GM11168 (cell line): ENCODE measurements around the gene ETF1.

Experiments used
- in situ Hi-C: fragments of 300-500 bp; cut with MboI; formaldehyde crosslinking; loops from one replicate; pipeline ENCODE4 v1.12.0; 2022; ENCODE audit warnings: low sequenced_read_pairs; ENCODE audit not compliant: unreplicated experiment

ETF1 gene

DNA sequence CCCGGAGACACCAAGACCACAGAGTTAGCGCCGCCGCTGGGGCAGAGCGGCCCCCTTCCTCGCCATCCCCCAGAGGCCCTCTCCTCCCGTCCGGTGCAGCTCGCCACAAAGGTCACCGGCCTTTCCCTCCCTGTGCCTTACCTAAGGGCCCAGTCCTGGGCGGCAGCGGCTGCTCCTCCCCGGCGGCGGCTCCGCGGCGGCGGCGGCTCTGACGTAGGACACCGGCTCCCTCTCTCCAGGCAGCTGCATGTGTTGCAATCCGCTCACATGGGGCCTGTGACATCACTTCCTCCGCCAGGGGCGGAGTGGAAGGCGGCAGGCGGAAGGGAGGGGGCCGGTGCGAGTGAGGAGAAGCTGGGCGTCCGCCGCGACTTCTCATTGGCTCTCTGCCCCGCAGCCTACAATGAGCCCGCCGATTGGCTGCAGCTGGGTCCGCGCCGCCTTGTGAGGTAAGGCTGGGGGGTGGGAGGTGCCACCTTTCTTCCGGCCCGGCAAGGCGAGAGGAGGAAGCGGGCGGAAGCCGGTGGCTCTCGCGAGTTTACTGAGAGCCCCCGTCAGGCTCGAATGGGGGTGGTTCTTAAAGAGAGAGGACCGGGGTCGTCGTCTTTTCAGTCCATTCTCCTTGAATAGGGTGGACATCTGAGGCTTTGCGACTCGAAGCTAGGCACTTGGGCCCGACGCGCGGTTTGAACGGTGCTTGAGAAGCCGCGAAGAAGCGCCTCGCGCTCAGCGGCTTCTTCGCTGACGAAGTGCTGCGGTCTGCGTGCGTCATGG, at the start of gene ETF1:
Gene ETF1, minus strand, starts transcription at position 281 of the 774 bp plus-strand sequence. CDS start 318 bp downstream, outside the sequence.
- in situ Hi-C loops: no loop called here

DNA sequence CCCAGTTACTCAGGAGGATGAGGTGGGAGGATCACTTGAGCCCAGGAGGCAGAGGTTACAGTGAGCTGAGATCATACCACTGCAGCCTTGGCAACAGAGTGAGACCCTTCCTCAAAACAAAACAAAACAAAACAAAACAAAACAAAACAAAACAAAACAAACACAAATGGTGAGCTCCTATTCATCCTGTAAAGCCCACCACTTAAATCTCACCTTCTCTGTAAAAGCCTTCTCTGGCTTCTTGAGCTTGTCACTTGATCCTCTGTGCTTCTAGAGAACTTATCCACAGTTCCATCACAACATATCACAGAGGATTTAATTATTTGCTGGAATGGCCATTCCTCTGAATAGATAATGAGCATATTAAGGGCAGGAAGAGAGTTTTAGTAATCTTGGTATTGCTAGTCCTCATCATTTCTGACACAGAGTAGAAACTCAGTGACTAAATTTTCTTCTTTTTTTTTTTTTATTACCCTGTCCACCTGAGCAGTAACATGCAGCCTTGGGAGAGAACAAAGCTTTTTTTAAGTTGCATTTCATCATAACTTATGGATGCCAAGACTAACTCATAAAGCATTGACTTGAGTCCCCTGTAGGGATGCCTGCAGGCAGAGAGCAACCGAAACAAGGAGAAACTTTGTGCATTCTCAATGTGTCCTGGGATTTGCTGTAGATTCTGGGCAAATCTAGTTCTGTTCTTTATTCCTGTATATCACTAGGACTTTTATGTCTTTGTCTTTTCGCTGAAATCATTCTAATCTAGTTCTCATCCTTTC, 45.2 kb upstream of the ETF1 start:
- in situ Hi-C loops: no loop called here

DNA sequence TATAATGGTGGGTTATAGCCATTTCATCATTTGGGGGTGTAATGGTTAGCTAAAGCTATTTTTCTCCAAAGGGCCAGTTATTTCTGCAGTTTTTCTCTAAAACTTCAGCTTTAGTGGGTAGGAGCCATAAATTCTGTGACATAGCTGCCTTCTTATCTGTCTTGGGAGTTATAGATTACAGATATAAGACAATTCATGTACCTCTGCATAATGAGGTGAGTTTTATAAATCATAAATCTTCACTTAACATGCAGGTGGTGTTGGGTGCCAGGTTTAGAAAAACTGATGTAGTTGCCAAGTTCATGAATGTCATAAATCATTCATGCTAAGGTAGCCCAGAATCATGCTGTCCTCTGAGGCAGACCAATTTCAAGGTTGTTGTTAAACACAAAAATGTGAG, 42.1 kb upstream of the ETF1 start:
- in situ Hi-C loops: no loop called here

DNA sequence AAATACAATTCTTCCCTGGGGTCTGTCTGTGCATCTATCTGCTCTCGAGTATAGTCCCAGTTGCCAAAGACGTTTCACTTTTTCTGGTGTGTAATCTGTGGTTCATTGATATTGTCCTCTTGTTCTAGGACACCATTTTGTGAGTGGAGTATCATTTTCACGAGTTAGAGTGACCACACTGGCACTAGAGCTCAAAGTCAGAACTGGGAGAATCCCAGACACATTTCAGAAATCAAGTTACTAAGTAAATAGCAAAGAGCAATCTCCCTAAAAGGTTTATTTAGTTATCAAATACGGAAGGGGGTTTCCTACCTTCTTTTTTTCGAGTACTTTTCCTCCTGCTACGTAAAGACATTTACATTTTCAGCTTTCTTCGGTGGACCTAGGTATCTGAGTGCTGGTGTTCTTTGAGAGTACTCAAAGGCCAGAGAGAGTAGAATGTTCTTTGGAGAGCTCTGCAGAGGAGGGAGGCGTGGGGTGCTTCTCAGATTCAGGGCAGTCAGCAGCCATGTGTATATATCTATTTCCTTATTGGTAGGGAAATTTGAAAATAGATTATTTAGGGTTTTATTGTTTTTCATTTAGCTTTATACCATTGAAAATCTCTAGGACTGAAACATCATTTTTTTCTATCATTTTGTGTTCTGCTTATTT, 41.1 kb upstream of the ETF1 start:
- in situ Hi-C loops: no loop called here

DNA sequence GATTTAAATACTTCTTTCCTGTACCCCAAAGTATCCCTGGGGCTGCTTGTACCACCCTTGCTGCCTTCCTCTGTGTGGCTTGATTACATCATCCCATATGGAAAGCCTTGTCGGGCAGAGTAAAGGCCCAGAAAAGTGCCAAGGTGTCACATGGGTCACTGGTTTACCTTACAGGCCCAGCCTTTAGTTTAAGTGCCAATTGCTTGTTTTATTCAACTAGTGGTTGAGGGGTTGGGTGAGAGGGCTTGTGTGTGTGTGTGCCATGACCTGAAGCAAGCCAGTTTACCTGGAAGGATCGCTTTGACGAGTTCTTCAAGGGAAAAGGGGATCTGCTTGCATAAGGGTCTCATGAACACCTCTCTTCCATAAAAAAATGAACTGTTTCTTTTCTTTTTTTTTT, 39.9 kb upstream of the ETF1 start:
- in situ Hi-C loops: no loop called here

DNA sequence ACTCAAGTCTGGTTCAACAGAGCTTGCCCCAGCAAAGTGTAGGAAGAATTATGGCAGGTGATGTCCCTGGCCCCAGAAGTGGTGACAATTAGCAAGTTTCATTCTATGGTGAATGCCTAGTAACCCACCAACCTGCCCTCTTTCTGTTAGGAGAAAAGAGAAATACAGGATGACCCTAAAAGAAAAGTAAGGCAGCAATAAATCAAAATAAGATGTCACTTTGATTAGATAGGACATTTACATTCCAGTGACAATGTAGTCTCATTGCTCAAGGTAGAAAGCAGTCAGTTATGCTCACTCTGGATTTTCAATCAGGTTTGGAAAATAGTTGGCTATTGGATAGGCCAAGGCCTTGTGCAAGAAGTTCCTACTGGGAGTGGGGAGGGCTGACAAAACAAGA, 37.7 kb upstream of the ETF1 start:
- in situ Hi-C loops: no loop called here

DNA sequence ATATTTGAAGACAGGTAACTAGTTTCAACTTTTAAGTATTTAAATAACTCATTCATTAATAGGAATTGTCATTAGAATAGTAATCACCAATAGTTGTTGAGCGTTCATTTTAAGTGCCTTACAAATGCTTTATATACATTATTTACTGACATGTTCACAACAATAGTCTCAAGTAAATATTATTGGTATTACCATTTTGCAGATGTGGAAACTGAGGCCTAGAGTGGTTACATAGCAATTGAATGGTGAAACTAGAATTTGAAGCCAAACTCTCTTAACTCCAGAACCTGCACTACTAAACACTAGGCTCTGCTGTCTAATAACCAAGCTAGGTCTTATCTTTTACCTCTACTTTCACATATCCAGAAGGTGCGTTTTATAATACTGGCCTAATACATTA, 37.0 kb upstream of the ETF1 start:
- in situ Hi-C loops: no loop called here

DNA sequence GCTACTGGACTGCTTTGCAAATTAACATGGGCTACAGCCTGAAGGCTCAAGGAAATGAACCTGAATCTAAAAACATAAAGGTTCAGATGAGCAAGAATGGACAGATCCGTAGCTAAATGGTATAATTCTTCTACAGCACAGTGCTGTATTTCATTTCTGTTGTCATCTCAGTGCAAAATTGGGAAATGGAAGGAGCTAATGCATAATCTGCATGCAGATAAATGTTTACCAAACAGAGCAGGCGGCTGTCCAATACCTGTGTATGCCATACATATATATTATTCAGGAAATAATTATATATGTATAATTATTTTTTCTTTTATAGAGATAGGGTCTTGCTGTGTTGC, 36.5 kb upstream of the ETF1 start:
- in situ Hi-C loops: no loop called here

DNA sequence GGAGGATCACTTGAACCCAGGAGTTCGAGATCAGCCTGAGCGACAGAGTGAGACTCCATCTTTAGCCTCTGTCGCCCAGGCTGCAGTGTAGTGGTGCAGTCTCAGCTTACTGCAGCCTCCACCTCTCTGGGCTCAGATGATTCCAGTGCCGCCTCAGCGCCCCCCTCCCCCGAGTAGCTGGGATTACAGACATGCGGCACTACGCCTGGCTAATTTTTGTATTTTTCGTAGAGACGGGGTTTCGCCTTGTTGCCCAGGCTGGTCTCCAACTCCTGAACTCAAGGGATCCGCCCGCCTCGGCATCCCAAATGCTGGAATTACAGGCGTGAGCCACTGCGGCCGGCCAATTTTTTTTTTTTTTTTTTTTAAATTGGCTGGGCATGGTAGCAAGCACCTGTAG, 34.4 kb upstream of the ETF1 start:
- in situ Hi-C loops: no loop called here

DNA sequence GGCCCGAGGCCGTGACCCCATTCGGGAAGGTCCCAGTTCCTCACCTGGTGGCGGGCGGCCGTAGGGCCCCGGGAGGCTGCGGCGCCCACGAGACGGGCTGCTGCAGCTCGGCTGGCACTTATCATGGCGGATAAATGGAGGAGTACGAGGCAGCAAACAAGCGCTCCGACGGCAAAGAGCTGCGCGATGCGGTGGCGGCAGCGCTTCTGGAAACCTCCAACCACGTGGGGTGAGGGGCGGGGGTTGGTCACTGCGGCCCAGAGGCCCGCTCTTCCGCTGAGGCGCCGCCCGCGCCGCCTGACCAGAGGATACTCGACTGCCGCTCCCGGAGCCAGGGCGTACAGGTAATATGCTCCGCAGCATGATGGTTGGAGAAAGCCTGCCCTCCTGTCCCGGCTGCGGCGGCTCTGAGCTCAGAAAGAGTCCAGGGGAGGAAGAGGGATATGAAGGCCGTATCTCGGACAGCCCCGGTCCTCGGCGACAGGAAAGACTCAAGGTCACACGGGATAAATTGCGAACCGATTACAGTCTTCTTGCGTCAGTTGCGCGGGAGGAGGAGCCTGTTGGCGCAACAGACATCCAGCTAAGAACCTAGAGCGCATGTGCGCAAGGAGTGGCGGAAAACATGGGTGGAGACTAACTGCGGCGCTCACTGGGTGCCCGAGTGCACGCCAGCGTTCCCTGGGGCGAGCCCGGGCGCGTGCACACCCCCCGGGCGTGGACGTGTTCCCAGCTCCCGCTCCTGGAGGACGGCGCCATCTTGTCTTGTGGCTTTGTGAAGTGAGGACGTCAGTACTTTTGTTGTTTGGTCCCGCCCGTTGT, 32.4 kb upstream of the ETF1 start, which contains the start of gene HSPA9:
Gene HSPA9, minus strand, starts transcription at position 208 of the 822 bp plus-strand sequence. Its CDS starts 83 bp downstream, at position 125.
- in situ Hi-C loops: no loop called here

DNA sequence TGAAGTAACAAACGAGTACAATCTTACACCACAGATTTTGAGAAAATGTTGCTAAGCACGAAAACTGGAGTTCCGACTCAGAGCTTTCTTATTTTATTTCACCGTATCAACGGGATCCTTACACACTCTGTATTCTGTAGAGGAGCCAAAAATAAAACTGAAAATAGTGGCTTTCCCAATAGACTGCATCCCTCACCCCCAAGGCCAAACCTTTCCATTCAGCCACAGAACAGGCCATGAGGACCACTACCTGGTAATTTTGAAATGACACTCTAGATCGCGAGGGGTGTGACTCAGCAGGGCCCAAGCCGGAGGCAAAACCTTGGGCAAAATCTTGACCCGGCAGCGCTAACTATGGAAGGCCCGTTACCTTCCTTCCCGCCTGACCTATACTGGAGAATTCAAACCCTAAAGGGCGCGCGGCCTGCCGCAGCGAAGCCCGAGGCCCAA, 31.7 kb upstream of the ETF1 start:
- in situ Hi-C loops: no loop called here

DNA sequence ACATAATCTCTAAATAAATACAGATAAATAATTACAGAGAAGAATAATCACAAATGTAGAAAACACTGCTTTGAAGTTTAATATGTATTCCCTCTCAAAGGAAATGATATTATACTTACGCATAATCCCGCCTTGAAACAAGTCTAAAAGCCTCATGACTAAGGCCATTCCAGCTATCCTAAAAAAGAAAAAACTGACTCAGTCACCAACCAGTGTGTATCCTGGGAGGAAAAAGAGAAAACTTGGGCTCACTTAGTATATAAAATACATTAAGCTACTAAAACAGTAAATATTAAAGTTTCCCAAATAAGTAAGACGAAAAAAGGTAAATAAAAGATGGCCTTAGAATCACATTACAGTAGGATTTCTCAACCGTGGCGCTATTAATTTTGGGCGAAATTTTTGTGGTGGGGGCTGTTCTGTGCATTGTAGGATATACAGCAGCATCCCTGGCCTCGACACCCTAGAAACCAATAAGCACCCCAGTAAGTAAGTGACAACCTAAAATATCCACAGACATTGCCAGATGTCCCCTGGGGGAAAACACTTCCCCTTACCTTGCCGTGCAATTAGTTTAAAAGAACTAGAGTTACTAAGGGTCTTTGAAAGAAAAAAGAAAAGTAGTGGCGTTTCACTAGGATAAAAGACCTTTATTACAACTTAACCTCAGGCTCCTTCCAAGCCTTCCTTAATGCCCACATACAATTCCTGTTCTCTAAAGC, 31.1 kb upstream of the ETF1 start:
- in situ Hi-C loops: no loop called here

DNA sequence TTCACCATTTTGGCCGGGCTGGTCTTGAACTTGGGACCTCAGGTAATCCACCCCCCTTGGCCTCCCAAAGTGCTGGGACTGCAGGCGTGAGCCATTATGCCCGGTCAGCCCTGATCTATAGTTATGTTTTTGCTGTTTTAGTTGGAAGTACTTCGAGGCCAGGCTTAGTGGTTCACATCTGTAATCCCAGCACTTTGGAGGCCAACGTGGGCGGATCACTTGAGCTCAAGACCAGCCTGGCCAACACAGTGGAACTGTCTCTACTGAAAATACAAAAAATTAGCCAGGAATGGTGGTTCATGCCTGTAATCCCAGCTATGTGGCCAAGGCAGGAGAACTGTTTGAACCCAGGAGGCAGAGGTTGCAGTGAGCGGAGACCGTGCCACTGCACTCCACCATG, 30.2 kb upstream of the ETF1 start:
- in situ Hi-C loops: no loop called here

DNA sequence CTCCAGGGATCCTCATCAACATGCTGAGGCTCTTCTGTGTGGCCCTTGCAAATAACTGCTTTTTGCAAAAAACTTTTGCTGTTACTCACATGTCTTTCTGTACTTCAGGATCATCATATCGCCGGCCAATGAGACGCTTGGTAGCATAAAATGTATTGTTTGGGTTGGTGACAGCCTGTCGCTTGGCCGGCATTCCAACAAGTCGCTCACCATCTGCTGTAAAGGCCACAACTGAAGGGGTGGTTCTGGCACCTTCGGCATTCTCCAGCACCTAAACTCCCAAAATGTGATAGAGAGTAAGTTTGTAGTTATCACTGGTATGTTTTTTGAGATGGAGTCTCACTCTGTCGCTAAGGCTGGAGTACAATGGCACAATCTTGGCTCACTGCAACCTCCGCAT, 27.8 kb upstream of the ETF1 start:
- in situ Hi-C loops: no loop called here

DNA sequence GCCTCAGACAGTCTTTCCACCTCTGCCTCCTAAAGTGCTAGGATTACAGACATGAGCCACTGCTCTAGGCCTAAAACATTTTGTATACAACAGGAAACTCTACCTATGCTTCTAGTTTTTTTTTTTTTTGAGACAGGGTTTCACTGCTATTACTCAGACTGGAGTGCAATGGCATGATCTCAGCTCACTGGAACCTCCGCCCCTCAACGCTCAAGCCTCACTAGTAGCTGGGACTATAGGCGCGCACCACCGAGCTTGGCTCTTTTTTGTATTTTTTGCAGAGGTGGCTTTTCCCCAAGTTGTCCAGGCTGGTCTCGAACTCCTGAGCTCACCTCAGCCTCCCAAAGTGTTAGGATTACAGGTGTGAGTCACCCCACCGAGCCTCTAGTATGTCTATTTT, 26.7 kb upstream of the ETF1 start:
- in situ Hi-C loops: no loop called here

DNA sequence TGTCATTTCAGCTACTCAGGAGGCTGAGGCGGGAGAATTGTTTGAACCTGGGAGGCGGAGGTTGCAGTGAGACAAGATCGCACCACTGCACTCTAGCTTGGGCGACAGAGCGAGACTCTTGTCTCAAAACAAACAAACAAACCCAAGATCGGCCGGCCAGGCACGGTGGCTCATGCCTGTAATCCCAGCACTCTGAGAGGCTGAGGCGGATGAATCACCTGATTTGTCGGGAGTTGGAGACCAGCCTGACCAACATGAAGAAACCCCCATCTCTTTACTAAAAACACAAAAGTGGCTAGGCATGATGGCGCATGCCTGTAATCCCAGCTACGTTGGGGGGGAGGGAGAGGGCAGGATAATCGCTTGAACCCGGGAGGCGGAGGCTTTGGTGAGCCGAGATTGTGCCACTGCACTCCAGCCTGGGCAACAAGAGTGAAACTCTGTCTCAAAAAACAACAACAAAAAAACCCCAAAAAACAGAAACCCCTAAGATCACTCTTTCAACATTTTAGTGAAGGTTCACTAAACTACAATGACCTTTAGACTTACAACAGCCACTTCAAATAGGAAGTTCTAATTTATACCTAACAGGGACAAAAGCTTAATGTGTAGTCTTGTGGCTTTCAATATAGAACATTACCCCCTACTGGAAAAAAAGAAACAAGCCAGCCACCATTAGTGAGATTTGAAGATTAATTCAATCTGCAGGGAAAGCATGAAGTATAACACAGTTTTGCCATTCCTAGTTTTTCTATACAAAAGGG, 25.2 kb upstream of the ETF1 start:
- in situ Hi-C loops: no loop called here

DNA sequence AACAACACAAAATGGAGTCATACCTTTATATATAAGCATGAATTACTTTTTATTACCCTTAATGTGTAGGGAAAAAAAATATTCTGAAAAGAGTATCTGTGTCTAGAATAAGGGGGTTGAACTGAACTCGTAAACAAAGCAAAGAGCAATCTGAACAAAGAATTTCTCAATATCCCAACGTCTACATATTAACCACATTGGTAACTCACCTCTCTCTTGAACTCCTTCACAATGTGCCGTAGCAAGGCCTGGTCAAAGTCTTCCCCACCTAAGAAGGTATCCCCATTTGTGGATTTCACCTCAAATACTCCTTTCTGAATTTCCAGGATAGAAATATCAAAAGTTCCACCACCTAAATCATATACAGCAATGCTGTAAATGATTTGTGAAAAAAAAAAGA, 23.8 kb upstream of the ETF1 start:
- in situ Hi-C loops: no loop called here

DNA sequence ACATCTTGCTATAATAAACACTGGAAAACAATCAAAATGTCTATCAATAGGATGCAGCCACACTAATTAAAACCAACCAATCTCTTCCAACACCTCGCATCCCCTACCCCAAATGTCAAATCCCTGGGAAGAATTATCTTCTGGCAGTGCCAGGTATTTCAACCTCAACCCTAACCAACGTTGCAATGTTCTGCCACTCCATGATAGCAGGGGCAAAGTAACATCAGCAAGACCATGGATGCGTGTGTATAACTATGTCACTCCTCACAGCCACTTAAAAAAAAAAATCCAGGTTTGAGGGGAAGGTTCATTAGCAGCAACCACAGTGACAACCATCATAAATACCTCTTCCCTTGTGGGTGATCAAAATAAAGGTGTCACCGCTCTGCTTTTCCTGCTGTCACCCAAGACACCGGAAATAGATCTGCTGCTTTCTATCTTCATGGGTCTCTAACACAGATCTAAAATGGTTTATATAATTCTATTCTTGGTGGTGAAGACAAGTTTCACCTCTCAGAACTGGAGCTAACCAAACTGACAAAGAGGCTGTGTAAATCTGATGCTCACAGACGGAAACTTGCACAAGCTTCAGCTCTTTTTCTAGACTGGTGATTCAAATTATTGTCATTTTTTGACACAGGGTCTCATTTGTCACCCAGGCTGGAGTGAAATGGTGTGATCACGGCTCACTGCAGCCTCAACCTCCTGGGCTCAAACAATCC, 22.2 kb upstream of the ETF1 start:
- in situ Hi-C loops: no loop called here
